ENCODE results near the gene FAM78B. TPM values are rescaled to one million over a fixed set of nuclear protein-coding genes. Genes with fewer than 3 reads are reported as not detected.

FAM78B gene
- total RNA-seq, 2 donors from 2014 or later = 0.15 to 0.31 TPM

GRCh38 chr1:166153525-166154314 lies 13.1 kb downstream of the FAM78B start:
- H3K4me1 Mint-ChIP-seq = no peaks in the 10 kb centered on the region
- ATAC-seq (no peak), DNase-seq (no peak)
- no peak overlapping the region for H3K27ac Mint-ChIP-seq
- no peaks in the 10 kb centered on the region for H3K9me3 ChIP-seq (ENCODE audit: control insufficient read depth, low read length, poor library complexity, severe bottlenecking)
- peaks cover 7% of the 10 kb centered on the region for H3K27me3 Mint-ChIP-seq
- no peaks in the 10 kb centered on the region for H3K36me3 Mint-ChIP-seq (ENCODE audit: low read depth)
- H3K4me3 Mint-ChIP-seq = no peak overlapping the region

GRCh38 chr1:166152978-166153377 lies 13.8 kb downstream of the FAM78B start:
- H3K36me3 Mint-ChIP-seq (ENCODE audit: low read depth) = no peaks in the 10 kb centered on the region
- no peak overlapping the region for H3K4me3 Mint-ChIP-seq
- ATAC-seq = no peak

GRCh38 chr1:166151804-166152203 lies 15.0 kb downstream of the FAM78B start:
- H3K27me3 Mint-ChIP-seq = peaks cover 7% of the 10 kb centered on the region
- DNase-seq (no peak), ATAC-seq (no peak)
- no peak overlapping the region for H3K4me3 Mint-ChIP-seq
- no peak overlapping the region for H3K27ac Mint-ChIP-seq
- no peaks in the 10 kb centered on the region for H3K9me3 ChIP-seq (ENCODE audit: control insufficient read depth, low read length, poor library complexity, severe bottlenecking)
- H3K4me1 Mint-ChIP-seq = no peaks in the 10 kb centered on the region
- H3K36me3 Mint-ChIP-seq (ENCODE audit: low read depth) = no peaks in the 10 kb centered on the region

More at GRCh38 chr1:166152978-166153377, 13.8 kb downstream of the FAM78B start:
- DNase-seq = no peak
- Mint-ChIP-seq H3K4me1 (no peaks in the 10 kb centered on the region), H3K27ac (no peak overlapping the region), H3K27me3 (peaks cover 7% of the 10 kb centered on the region)
- no peaks in the 10 kb centered on the region for H3K9me3 ChIP-seq (ENCODE audit: control insufficient read depth, low read length, poor library complexity, severe bottlenecking)

GRCh38 chr1:166145499-166145898 lies 21.3 kb downstream of the FAM78B start:
- Mint-ChIP-seq H3K4me3 (no peak overlapping the region), H3K36me3 (ENCODE audit: low read depth) (no peaks in the 10 kb centered on the region), H3K27ac (no peak overlapping the region), H3K27me3 (peaks cover 5% of the 10 kb centered on the region), H3K4me1 (no peaks in the 10 kb centered on the region)
- no peak for DNase-seq
- ATAC-seq = no peak
- peaks cover 2% of the 10 kb centered on the region for H3K9me3 ChIP-seq (ENCODE audit: control insufficient read depth, low read length, poor library complexity, severe bottlenecking)

GRCh38 chr1:166141969-166142368 lies 24.8 kb downstream of the FAM78B start:
- Mint-ChIP-seq H3K4me3 (no peak overlapping the region), H3K27ac (no peak overlapping the region), H3K4me1 (no peaks in the 10 kb centered on the region), H3K36me3 (ENCODE audit: low read depth) (no peaks in the 10 kb centered on the region), H3K27me3 (peaks cover 5% of the 10 kb centered on the region)
- ATAC-seq = no peak
- DNase-seq = no peak
- H3K9me3 ChIP-seq (ENCODE audit: control insufficient read depth, low read length, poor library complexity, severe bottlenecking) = peaks cover 2% of the 10 kb centered on the region

GRCh38 chr1:166140251-166140650 lies 26.6 kb downstream of the FAM78B start:
- no peak for DNase-seq
- no peaks in the 10 kb centered on the region for H3K9me3 ChIP-seq (ENCODE audit: control insufficient read depth, low read length, poor library complexity, severe bottlenecking)
- Mint-ChIP-seq H3K4me3 (no peak overlapping the region), H3K4me1 (no peaks in the 10 kb centered on the region), H3K36me3 (ENCODE audit: low read depth) (no peaks in the 10 kb centered on the region), H3K27ac (no peak overlapping the region), H3K27me3 (peaks cover 12% of the 10 kb centered on the region)
- no peak for ATAC-seq

GRCh38 chr1:166139735-166140134 lies 27.1 kb downstream of the FAM78B start:
- H3K27me3 Mint-ChIP-seq = peaks cover 12% of the 10 kb centered on the region
- no peak for ATAC-seq
- H3K9me3 ChIP-seq (ENCODE audit: control insufficient read depth, low read length, poor library complexity, severe bottlenecking) = no peaks in the 10 kb centered on the region
- no peak overlapping the region for H3K4me3 Mint-ChIP-seq
- H3K36me3 Mint-ChIP-seq (ENCODE audit: low read depth) = no peaks in the 10 kb centered on the region
- H3K27ac Mint-ChIP-seq = no peak overlapping the region
- H3K4me1 Mint-ChIP-seq = no peaks in the 10 kb centered on the region
- DNase-seq = no peak

- no peak overlapping the region for H3K4me3 Mint-ChIP-seq
- DNase-seq (no peak), ATAC-seq (no peak)
- no peaks in the 10 kb centered on the region for H3K9me3 ChIP-seq (ENCODE audit: control insufficient read depth, low read length, poor library complexity, severe bottlenecking)
- peaks cover 12% of the 10 kb centered on the region for H3K27me3 Mint-ChIP-seq
- no peaks in the 10 kb centered on the region for H3K36me3 Mint-ChIP-seq (ENCODE audit: low read depth)
- H3K27ac Mint-ChIP-seq = no peak overlapping the region
- no peaks in the 10 kb centered on the region for H3K4me1 Mint-ChIP-seq
Observed at GRCh38 chr1:166136699-166137401, 30.0 kb downstream of the FAM78B start.

GRCh38 chr1:166136222-166136621 lies 30.6 kb downstream of the FAM78B start:
- no peak overlapping the region for H3K27ac Mint-ChIP-seq
- no peaks in the 10 kb centered on the region for H3K4me1 Mint-ChIP-seq
- H3K36me3 Mint-ChIP-seq (ENCODE audit: low read depth) = no peaks in the 10 kb centered on the region
- H3K9me3 ChIP-seq (ENCODE audit: control insufficient read depth, low read length, poor library complexity, severe bottlenecking) = no peaks in the 10 kb centered on the region
- no peak for DNase-seq
- ATAC-seq = no peak
- H3K4me3 Mint-ChIP-seq = no peak overlapping the region
- H3K27me3 Mint-ChIP-seq = peaks cover 12% of the 10 kb centered on the region

GRCh38 chr1:166133857-166134256 lies 32.9 kb downstream of the FAM78B start:
- ATAC-seq = no peak
- H3K4me3 Mint-ChIP-seq = no peak overlapping the region

GRCh38 chr1:166133276-166133841 lies 33.4 kb downstream of the FAM78B start:
- no peak for DNase-seq
- H3K4me3 Mint-ChIP-seq = no peak overlapping the region
- H3K9me3 ChIP-seq (ENCODE audit: control insufficient read depth, low read length, poor library complexity, severe bottlenecking) = no peaks in the 10 kb centered on the region
- no peak overlapping the region for H3K27ac Mint-ChIP-seq
- no peak for ATAC-seq
- no peaks in the 10 kb centered on the region for H3K4me1 Mint-ChIP-seq
- H3K27me3 Mint-ChIP-seq = peaks cover 7% of the 10 kb centered on the region
- H3K36me3 Mint-ChIP-seq (ENCODE audit: low read depth) = no peaks in the 10 kb centered on the region

More at GRCh38 chr1:166133857-166134256, 32.9 kb downstream of the FAM78B start:
- DNase-seq = no peak
- Mint-ChIP-seq H3K27me3 (peaks cover 7% of the 10 kb centered on the region), H3K4me1 (no peaks in the 10 kb centered on the region), H3K36me3 (ENCODE audit: low read depth) (no peaks in the 10 kb centered on the region), H3K27ac (no peak overlapping the region)
- no peaks in the 10 kb centered on the region for H3K9me3 ChIP-seq (ENCODE audit: control insufficient read depth, low read length, poor library complexity, severe bottlenecking)

- peaks cover 7% of the 10 kb centered on the region for H3K27me3 Mint-ChIP-seq
- H3K4me1 Mint-ChIP-seq = no peaks in the 10 kb centered on the region
- H3K36me3 Mint-ChIP-seq (ENCODE audit: low read depth) = no peaks in the 10 kb centered on the region
- ATAC-seq (no peak), DNase-seq (no peak)
- H3K27ac Mint-ChIP-seq = no peak overlapping the region
- no peaks in the 10 kb centered on the region for H3K9me3 ChIP-seq (ENCODE audit: control insufficient read depth, low read length, poor library complexity, severe bottlenecking)
- H3K4me3 Mint-ChIP-seq = no peak overlapping the region
Observed at GRCh38 chr1:166132496-166132895, 34.3 kb downstream of the FAM78B start.

- DNase-seq (no peak), ATAC-seq (no peak)
- H3K4me3 Mint-ChIP-seq = no peak overlapping the region
- H3K27me3 Mint-ChIP-seq = no peaks in the 10 kb centered on the region
- no peaks in the 10 kb centered on the region for H3K9me3 ChIP-seq (ENCODE audit: control insufficient read depth, low read length, poor library complexity, severe bottlenecking)
- H3K36me3 Mint-ChIP-seq (ENCODE audit: low read depth) = no peaks in the 10 kb centered on the region
- H3K4me1 Mint-ChIP-seq = no peaks in the 10 kb centered on the region
- H3K27ac Mint-ChIP-seq = no peak overlapping the region
Observed at GRCh38 chr1:166129006-166129405, 37.8 kb downstream of the FAM78B start.
